OCI-LY1 (cell line): ENCODE results near the gene CBLB.

Source experiments
- H2AFZ ChIP-seq: fragments of 200-600 bp; sonication (generic), shearing (Covaris generic); 2 replicates; pipeline ENCODE4 v1.6.0; 2014; ENCODE audit warnings: antibody characterized with exemption, mild to moderate bottlenecking, low read length
- H3F3A ChIP-seq: fragments of 200-600 bp; sonication (generic), shearing (Covaris generic); 2 replicates; pipeline ENCODE4 v1.6.0; 2014; ENCODE audit warnings: mild to moderate bottlenecking, antibody characterized with exemption, low read length, moderate library complexity; ENCODE audit not compliant: insufficient read depth
- H3K27ac ChIP-seq: fragments of 200-600 bp; sonication (generic); 2 replicates; pipeline ENCODE4 v1.5.1; 2014; ENCODE audit warnings: low read length, mixed run types, mild to moderate bottlenecking, low read depth; ENCODE audit not compliant: poor library complexity, severe bottlenecking
- H3K27me3 ChIP-seq: fragments of 200-600 bp; sonication (generic); 2 replicates; pipeline ENCODE4 v1.6.0; 2014; ENCODE audit warnings: antibody characterized with exemption, mild to moderate bottlenecking, low read length, moderate library complexity; ENCODE audit not compliant: insufficient read depth
- H3K36me3 ChIP-seq: fragments of 200-600 bp; sonication (generic); 2 replicates; pipeline ENCODE4 v1.6.1; 2014; ENCODE audit warnings: mild to moderate bottlenecking, antibody characterized with exemption, low read length, moderate library complexity, mixed read lengths; ENCODE audit not compliant: insufficient read depth
- H3K4me1 ChIP-seq: fragments of 200-600 bp; sonication (generic); 2 replicates; pipeline ENCODE4 v1.5.1; 2014; ENCODE audit warnings: mild to moderate bottlenecking, low read length, moderate library complexity; ENCODE audit not compliant: insufficient read depth, severe bottlenecking
- H3K4me2 ChIP-seq: fragments of 200-600 bp; sonication (generic), shearing (Covaris generic); 2 replicates; pipeline ENCODE4 v1.6.1; 2014; ENCODE audit warnings: low read length
- H3K4me3 ChIP-seq: fragments of 200-600 bp; sonication (generic); 2 replicates; pipeline ENCODE4 v1.5.1; 2014; ENCODE audit warnings: low read length, low read depth, mild to moderate bottlenecking, mixed read lengths; ENCODE audit not compliant: poor library complexity, severe bottlenecking
- H3K79me2 ChIP-seq: fragments of 200-600 bp; shearing (Covaris generic); 2 replicates; pipeline ENCODE4 v1.6.1; 2016; ENCODE audit warnings: mixed run types, low read length, mixed read lengths; ENCODE audit not compliant: insufficient read depth
- H3K9ac ChIP-seq: fragments of 200-600 bp; sonication (generic), shearing (Covaris generic); 2 replicates; pipeline ENCODE4 v1.6.1; 2014; ENCODE audit warnings: mild to moderate bottlenecking, low read length, mixed read lengths
- H3K9me2 ChIP-seq: fragments of 200-600 bp; sonication (generic), shearing (Covaris generic); 2 replicates; pipeline ENCODE4 v1.6.1; 2014; ENCODE audit warnings: low read depth, mild to moderate bottlenecking, low read length, mixed read lengths
- H3K9me3 ChIP-seq: fragments of 200-600 bp; shearing (Covaris generic); 2 replicates; pipeline ENCODE4 v1.6.1; 2014; ENCODE audit warnings: low read length, mixed read lengths
- H4K20me1 ChIP-seq: fragments of 200-600 bp; sonication (generic), shearing (Covaris generic); 2 replicates; pipeline ENCODE4 v1.6.0; 2016; ENCODE audit warnings: mild to moderate bottlenecking, low read length; ENCODE audit not compliant: insufficient read depth
- EZH2 ChIP-seq: fragments of 200-600 bp; sonication (generic), shearing (Covaris generic); IDR thresholded peaks from 2 replicates; pipeline ENCODE4 v1.8.0; 2017; ENCODE audit warnings: borderline replicate concordance, mixed run types, mild to moderate bottlenecking, antibody characterized with exemption, low read length, moderate library complexity, mixed read lengths
- TF ChIP-seq, protein P1 (sequence below): fragments of 200-600 bp; sonication (generic), shearing (Covaris generic); IDR thresholded peaks from 2 replicates; pipeline ENCODE4 v1.5.1; 2017; ENCODE audit warnings: mild to moderate bottlenecking, antibody characterized with exemption, low read length, moderate library complexity, mixed read lengths

Gene CBLB

GRCh38 chr3:105891101-105891500 is 22.3 kb upstream of the CBLB start:
- H3K36me3 ChIP-seq, result no peaks in the 10 kb centered on the region
- H3F3A ChIP-seq, result no peaks in the 10 kb centered on the region
- TF ChIP-seq, protein P1, sequence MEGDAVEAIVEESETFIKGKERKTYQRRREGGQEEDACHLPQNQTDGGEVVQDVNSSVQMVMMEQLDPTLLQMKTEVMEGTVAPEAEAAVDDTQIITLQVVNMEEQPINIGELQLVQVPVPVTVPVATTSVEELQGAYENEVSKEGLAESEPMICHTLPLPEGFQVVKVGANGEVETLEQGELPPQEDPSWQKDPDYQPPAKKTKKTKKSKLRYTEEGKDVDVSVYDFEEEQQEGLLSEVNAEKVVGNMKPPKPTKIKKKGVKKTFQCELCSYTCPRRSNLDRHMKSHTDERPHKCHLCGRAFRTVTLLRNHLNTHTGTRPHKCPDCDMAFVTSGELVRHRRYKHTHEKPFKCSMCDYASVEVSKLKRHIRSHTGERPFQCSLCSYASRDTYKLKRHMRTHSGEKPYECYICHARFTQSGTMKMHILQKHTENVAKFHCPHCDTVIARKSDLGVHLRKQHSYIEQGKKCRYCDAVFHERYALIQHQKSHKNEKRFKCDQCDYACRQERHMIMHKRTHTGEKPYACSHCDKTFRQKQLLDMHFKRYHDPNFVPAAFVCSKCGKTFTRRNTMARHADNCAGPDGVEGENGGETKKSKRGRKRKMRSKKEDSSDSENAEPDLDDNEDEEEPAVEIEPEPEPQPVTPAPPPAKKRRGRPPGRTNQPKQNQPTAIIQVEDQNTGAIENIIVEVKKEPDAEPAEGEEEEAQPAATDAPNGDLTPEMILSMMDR, result no peak
- no peak for TF ChIP-seq EZH2
- H3K27ac ChIP-seq, result no peak overlapping the region
- H3K4me2 ChIP-seq, result no peak overlapping the region
- H3K79me2 ChIP-seq, result no peaks in the 10 kb centered on the region
- peak overlapping the region; percentile 39; the same call in 1 of the 2 replicates for H2AFZ ChIP-seq
- H4K20me1 ChIP-seq, result no peaks in the 10 kb centered on the region
- H3K9me3 ChIP-seq, result no peaks in the 10 kb centered on the region
- H3K9ac ChIP-seq, result no peak overlapping the region
- no peak overlapping the region for H3K4me3 ChIP-seq
- H3K4me1 ChIP-seq, result peaks cover 5% of the 10 kb centered on the region
- H3K9me2 ChIP-seq, result no peaks in the 10 kb centered on the region
- no peaks in the 10 kb centered on the region for H3K27me3 ChIP-seq

DNA sequence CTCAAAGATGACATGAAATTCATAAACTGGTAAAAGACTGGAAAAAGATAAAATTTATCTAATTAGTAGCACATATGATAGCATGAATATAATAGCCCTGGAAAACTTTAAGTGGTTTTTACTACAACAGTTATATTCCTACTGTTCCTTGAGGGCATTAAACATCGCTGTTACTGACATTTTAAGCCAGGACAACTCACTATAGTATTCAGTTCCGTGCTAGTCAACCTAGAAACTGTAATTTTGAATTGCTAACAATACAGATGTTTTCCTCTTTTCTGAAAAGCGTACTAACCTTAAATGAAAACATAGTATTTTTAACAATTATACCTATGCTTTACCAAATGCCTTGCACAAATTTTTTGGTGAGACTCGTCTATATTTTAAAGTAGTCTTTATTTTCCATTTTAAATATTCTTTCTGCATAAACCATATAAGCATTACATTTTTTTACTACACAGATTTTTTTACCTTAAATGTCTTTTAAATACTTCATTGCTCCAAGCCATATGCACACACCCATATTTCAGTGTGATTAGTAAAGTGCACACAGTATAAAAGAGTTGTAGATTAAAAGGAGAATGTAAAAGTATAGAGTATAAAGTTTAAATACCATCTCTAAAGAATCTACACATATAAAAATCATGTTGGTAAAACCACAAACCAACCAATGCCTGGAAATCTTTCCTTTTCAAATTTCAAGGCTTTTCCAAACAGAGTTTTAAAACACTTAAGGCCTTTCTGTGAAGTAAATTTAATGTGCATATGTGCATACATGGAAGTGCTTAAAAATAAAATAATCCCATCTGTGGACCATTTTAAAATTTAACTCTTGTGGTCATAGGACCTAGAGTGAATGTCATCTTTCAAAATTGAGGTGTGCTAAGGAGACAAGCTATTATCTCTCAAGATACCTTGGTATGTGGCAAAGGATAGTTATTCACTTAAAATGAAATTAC is 20.1 kb upstream of the CBLB start:
- no peaks in the 10 kb centered on the region for H3K36me3 ChIP-seq
- H3K27me3 ChIP-seq, result no peaks in the 10 kb centered on the region
- no peak overlapping the region; the same call in 1 of the 2 replicates for H2AFZ ChIP-seq
- H3K79me2 ChIP-seq, result no peaks in the 10 kb centered on the region
- no peak overlapping the region for H3K9ac ChIP-seq
- TF ChIP-seq, protein P1, result no peak
- TF ChIP-seq EZH2, result no peak
- no peaks in the 10 kb centered on the region for H3K9me2 ChIP-seq
- no peak overlapping the region for H3K4me3 ChIP-seq
- H3K4me2 ChIP-seq, result no peak overlapping the region
- no peaks in the 10 kb centered on the region for H3F3A ChIP-seq
- H3K4me1 ChIP-seq, result peaks cover 5% of the 10 kb centered on the region
- no peaks in the 10 kb centered on the region for H3K9me3 ChIP-seq
- no peak overlapping the region for H3K27ac ChIP-seq
- no peaks in the 10 kb centered on the region for H4K20me1 ChIP-seq

DNA sequence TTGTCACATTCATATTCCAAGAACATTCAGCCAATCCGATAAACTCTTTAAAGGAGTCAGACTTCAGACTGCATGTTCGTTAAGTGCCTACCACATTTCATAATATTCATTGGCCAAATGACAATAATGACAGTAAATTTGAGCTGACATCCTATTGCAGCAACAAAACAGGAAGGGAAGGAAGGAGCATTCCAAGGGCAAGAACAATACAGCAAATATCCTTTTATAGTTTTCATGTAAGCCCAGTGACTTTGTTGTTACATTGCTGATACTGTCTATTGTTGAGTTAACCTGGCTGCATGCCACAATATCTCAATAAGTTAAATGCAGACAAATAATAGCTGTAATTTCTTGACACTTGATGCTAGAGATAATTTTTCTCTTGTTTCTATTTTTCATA is 16.4 kb upstream of the CBLB start:
- Histone ChIP-seq H3K9me3 (no peaks in the 10 kb centered on the region), H3K79me2 (no peaks in the 10 kb centered on the region), H4K20me1 (no peaks in the 10 kb centered on the region), H3K9me2 (no peaks in the 10 kb centered on the region), H3K4me2 (no peak overlapping the region), H3K27ac (no peak overlapping the region), H3K9ac (no peak overlapping the region), H3F3A (no peaks in the 10 kb centered on the region), H3K4me3 (no peak overlapping the region), H3K36me3 (no peaks in the 10 kb centered on the region), H3K27me3 (no peaks in the 10 kb centered on the region), H2AFZ (no peak overlapping the region), H3K4me1 (peaks cover 27% of the 10 kb centered on the region)
- no peak for TF ChIP-seq EZH2
- TF ChIP-seq, protein P1, result no peak
